ENCODE data around the gene TNRC18.

Gene TNRC18

DNA sequence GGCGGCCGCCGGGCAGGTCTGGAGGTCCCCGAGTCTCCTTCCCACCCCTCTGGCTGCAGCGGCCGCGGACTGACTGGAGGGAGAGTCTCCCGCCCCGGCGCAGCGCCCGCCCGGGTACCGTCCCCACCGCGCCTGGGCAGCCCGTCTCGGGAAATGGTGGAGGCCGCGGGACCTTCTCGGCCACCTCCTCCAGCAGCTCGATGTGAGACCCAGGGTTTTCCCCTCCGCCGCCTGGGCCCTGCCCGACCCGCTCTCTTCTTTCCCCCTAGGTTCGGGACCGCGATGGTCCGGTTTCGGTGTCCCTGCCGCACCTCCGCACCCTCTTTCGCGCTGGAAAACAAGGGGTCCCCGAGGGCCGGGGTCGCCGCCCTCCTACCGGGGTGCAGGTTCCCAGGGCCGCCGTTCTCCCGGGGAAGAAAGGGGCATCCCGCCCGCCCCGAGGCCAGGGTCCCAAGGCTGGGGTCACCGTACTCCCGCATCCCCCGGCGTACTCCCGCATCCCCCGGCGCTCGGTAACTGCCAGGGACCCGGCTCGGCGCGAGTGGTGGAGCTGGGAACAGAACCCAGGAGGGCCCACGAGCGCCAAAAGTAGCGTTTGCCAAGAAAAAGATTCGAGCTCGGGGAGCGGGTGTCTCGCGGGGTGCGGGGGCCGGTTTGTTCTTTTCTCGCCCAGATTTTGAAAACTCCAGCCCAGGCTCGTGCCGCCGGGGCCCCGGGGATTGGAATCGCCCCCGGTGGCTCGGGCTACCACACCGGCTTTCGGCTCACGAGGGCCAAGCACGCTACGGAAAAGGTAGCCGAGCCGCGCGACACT lies 3.4 kb downstream of the TNRC18 start:
- TF ChIP-seq PPARA (CRISPR knock-in tag; IDR thresholded peaks at IDR 0.05; ENCODE audit: borderline replicate concordance) (no peak), BACH2 (CRISPR knock-in tag; IDR thresholded peaks at IDR 0.05; ENCODE audit: borderline replicate concordance) (no peak), ESRRG (CRISPR knock-in tag; IDR thresholded peaks at IDR 0.05) (no peak), ISL1 (CRISPR knock-in tag; IDR thresholded peaks at IDR 0.05) (no peak), ZNF565 (CRISPR knock-in tag; conservative IDR thresholded peaks at IDR 0.05; ENCODE audit: low read depth) (no peak), TCF4 (CRISPR knock-in tag; IDR thresholded peaks at IDR 0.05; ENCODE audit: borderline replicate concordance) (no peak), ZNF8 (CRISPR knock-in tag; IDR thresholded peaks at IDR 0.05) (no peak), ARNTL (CRISPR knock-in tag; IDR thresholded peaks at IDR 0.05; ENCODE audit: borderline replicate concordance, low read depth) (no peak), ZFP3 (CRISPR knock-in tag; IDR thresholded peaks at IDR 0.05) (no peak), OSR1 (CRISPR knock-in tag; IDR thresholded peaks at IDR 0.05) (no peak), PATZ1 (CRISPR knock-in tag; IDR thresholded peaks at IDR 0.05; ENCODE audit: borderline replicate concordance) (no peak), SNAI2 (CRISPR knock-in tag; IDR thresholded peaks at IDR 0.05) (no peak), RARB (CRISPR knock-in tag; IDR thresholded peaks at IDR 0.05) (no peak), CSDC2 (CRISPR knock-in tag; IDR thresholded peaks at IDR 0.05) (no peak), TSHZ2 (CRISPR knock-in tag; IDR thresholded peaks at IDR 0.05) (no peak), GLIS3 (CRISPR knock-in tag; IDR thresholded peaks at IDR 0.05) (no peak), TOX (CRISPR knock-in tag; IDR thresholded peaks at IDR 0.05; ENCODE audit: borderline replicate concordance) (no peak)
- TF ChIP-seq, protein P1, sequence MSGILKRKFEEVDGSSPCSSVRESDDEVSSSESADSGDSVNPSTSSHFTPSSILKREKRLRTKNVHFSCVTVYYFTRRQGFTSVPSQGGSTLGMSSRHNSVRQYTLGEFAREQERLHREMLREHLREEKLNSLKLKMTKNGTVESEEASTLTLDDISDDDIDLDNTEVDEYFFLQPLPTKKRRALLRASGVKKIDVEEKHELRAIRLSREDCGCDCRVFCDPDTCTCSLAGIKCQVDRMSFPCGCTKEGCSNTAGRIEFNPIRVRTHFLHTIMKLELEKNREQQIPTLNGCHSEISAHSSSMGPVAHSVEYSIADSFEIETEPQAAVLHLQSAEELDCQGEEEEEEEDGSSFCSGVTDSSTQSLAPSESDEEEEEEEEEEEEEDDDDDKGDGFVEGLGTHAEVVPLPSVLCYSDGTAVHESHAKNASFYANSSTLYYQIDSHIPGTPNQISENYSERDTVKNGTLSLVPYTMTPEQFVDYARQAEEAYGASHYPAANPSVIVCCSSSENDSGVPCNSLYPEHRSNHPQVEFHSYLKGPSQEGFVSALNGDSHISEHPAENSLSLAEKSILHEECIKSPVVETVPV (CRISPR knock-in tag; IDR thresholded peaks at IDR 0.05) = no peak
- TF ChIP-seq, protein P2, sequence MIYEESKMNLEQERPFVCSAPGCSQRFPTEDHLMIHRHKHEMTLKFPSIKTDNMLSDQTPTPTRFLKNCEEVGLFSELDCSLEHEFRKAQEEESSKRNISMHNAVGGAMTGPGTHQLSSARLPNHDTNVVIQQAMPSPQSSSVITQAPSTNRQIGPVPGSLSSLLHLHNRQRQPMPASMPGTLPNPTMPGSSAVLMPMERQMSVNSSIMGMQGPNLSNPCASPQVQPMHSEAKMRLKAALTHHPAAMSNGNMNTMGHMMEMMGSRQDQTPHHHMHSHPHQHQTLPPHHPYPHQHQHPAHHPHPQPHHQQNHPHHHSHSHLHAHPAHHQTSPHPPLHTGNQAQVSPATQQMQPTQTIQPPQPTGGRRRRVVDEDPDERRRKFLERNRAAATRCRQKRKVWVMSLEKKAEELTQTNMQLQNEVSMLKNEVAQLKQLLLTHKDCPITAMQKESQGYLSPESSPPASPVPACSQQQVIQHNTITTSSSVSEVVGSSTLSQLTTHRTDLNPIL (CRISPR knock-in tag; IDR thresholded peaks at IDR 0.05; ENCODE audit: low read depth) = no peak
- ATAC-seq = peak; percentile 0; the same call in 1 of the 3 replicates

GRCh38 chr7:5419539-5420066 lies 4.0 kb downstream of the TNRC18 start:
- no peak for TF ChIP-seq ZFP30 (CRISPR knock-in tag; IDR thresholded peaks at IDR 0.05)
- TF ChIP-seq SNAI2 (CRISPR knock-in tag; IDR thresholded peaks at IDR 0.05) = no peak
- no peak for TF ChIP-seq ARNTL (CRISPR knock-in tag; IDR thresholded peaks at IDR 0.05; ENCODE audit: borderline replicate concordance, low read depth)
- TF ChIP-seq ZNF565 (CRISPR knock-in tag; conservative IDR thresholded peaks at IDR 0.05; ENCODE audit: low read depth) = no peak
- TF ChIP-seq, protein P3, sequence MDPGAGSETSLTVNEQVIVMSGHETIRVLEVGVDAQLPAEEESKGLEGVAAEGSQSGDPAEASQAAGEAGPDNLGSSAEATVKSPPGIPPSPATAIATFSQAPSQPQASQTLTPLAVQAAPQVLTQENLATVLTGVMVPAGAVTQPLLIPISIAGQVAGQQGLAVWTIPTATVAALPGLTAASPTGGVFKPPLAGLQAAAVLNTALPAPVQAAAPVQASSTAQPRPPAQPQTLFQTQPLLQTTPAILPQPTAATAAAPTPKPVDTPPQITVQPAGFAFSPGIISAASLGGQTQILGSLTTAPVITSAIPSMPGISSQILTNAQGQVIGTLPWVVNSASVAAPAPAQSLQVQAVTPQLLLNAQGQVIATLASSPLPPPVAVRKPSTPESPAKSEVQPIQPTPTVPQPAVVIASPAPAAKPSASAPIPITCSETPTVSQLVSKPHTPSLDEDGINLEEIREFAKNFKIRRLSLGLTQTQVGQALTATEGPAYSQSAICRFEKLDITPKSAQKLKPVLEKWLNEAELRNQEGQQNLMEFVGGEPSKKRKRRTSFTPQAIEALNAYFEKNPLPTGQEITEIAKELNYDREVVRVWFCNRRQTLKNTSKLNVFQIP (CRISPR knock-in tag; IDR thresholded peaks at IDR 0.05; ENCODE audit: borderline replicate concordance, low read depth) = no peak
- no peak for TF ChIP-seq ISL1 (CRISPR knock-in tag; IDR thresholded peaks at IDR 0.05)
- TF ChIP-seq TCF4 (CRISPR knock-in tag; IDR thresholded peaks at IDR 0.05; ENCODE audit: borderline replicate concordance) = no peak
- TF ChIP-seq ZNF8 (CRISPR knock-in tag; IDR thresholded peaks at IDR 0.05) = no peak
- TF ChIP-seq RARB (CRISPR knock-in tag; IDR thresholded peaks at IDR 0.05) = no peak
- no peak for TF ChIP-seq PPARA (CRISPR knock-in tag; IDR thresholded peaks at IDR 0.05; ENCODE audit: borderline replicate concordance)
- TF ChIP-seq, protein P1 (CRISPR knock-in tag; IDR thresholded peaks at IDR 0.05) = no peak
- no peak for TF ChIP-seq ZNF70 (CRISPR knock-in tag; IDR thresholded peaks at IDR 0.05)
- TF ChIP-seq, protein P2 (CRISPR knock-in tag; IDR thresholded peaks at IDR 0.05; ENCODE audit: low read depth) = no peak
- TF ChIP-seq CSDC2 (CRISPR knock-in tag; IDR thresholded peaks at IDR 0.05) = no peak
- no peak for TF ChIP-seq ESRRG (CRISPR knock-in tag; IDR thresholded peaks at IDR 0.05)
- no peak for TF ChIP-seq OSR1 (CRISPR knock-in tag; IDR thresholded peaks at IDR 0.05)
- ATAC-seq = no peak
